Measurements from ENCODE around the gene GIN1. TPM values are rescaled to one million over a fixed set of nuclear protein-coding genes. Genes with fewer than 3 reads are reported as not detected.
A peak's percentile ranks its signal among the peaks of the same experiment; 100 is the strongest.

Gene GIN1
- 1 to 10 TPM; 2.7 to 2.9 TPM for total RNA-seq
- 7.7 TPM for polyA plus RNA-seq (2013, experiment 1 of 2)
- 8.4 TPM for polyA plus RNA-seq (2013, experiment 2 of 2)
- 6.6 to 33.9 (median 15.3) reads per million in 172 experiments for total RNA-seq

GRCh38 chr5:103119765-103120606, at the start of gene GIN1, which contains the start of gene PPIP5K2:
TSS of gene GIN1 (minus strand) at chr5:103120138. CDS start at chr5:103108707, 11,431 bp downstream.
TSS of gene PPIP5K2 (plus strand) at chr5:103120301. CDS start at chr5:103129590, 9,289 bp downstream.
- H3K4me3 ChIP-seq (ENCODE audit: low read length): peak within 1 kb of the TSS; percentile 86
- H3K27me3 Mint-ChIP-seq: no peaks in the 10 kb centered on the region
- peak within 1 kb of the TSS; percentile 98 for H3K4me3 Mint-ChIP-seq
- H3K27ac ChIP-seq (ENCODE audit: low read depth in 1 of 2, low read length in 2 of 2): peak within 1 kb of the TSS; percentile 92 to 98
- ChIA-PET CTCF (interaction anchor here (1.2 kb wide), 2 partner anchors 13 to 65 kb away, joined by 3 read pairs; no protein-coding TSS in a partner anchor), POLR2A (interaction anchor here (0.5 to 3.1 kb wide), 23 partner anchors 8 to 364 kb away, joined by 3 to 52 read pairs (median 5); partner anchors contain the start of genes MACIR and PAM)
- H3K4me1 ChIP-seq (ENCODE audit: insufficient read depth, low read length): peaks cover 13% of the 10 kb centered on the region
- ATAC-seq (ENCODE audit: poor library complexity) (peak; percentile 90), DNase-seq (peak; percentile 93 to 99 (median 97))
- H3K4me1 Mint-ChIP-seq (ENCODE audit: low read depth): peaks cover 65% of the 10 kb centered on the region
- H3K36me3 Mint-ChIP-seq (ENCODE audit: low read depth): peaks cover 28% of the 10 kb centered on the region
- TF ChIP-seq, protein P1, sequence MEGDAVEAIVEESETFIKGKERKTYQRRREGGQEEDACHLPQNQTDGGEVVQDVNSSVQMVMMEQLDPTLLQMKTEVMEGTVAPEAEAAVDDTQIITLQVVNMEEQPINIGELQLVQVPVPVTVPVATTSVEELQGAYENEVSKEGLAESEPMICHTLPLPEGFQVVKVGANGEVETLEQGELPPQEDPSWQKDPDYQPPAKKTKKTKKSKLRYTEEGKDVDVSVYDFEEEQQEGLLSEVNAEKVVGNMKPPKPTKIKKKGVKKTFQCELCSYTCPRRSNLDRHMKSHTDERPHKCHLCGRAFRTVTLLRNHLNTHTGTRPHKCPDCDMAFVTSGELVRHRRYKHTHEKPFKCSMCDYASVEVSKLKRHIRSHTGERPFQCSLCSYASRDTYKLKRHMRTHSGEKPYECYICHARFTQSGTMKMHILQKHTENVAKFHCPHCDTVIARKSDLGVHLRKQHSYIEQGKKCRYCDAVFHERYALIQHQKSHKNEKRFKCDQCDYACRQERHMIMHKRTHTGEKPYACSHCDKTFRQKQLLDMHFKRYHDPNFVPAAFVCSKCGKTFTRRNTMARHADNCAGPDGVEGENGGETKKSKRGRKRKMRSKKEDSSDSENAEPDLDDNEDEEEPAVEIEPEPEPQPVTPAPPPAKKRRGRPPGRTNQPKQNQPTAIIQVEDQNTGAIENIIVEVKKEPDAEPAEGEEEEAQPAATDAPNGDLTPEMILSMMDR (IDR thresholded peaks at IDR 0.05): no peak
- peak within 1 kb of the TSS; percentile 97 for H3K27ac Mint-ChIP-seq
- H3K36me3 ChIP-seq (ENCODE audit: insufficient read depth, low read length): no peaks in the 10 kb centered on the region
- intact Hi-C loops (cut with DNase I, micrococcal nuclease): loop anchor here (2.0 to 5.0 kb wide), 2 partner anchors 137 to 139 kb away; partner anchors contain the start of gene MACIR (in 2 of the 2)
- no peaks in the 10 kb centered on the region for H3K9me3 ChIP-seq (ENCODE audit: control insufficient read depth in 1 of 2, insufficient read depth in 1 of 2, low read length in 2 of 2)
- H3K27me3 ChIP-seq (ENCODE audit: control insufficient read depth in 1 of 2, insufficient read depth in 2 of 2, low read length in 2 of 2): no peaks in the 10 kb centered on the region
- no peaks in the 10 kb centered on the region for H3K9me3 Mint-ChIP-seq

DNA sequence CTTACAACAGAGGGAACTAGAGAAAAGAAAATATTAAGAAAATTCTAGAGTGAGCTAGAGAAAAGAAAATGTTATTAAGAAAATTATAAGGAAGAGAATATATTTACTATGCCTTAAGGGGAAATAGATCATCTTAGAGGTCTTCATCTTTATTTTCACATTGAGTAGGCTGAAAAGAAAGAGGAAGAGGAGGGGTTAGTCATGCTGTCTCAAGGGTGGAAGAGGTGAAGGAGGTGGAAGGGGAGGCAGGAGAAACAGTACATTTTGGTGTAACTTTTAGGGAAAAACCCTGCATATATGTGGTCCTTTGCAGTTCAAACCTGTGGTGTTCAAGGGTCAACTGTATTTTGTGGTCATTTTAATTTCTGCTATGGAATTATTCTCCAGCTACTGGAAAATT, 46.8 kb upstream of the GIN1 start:
- Mint-ChIP-seq H3K27me3 (no peaks in the 10 kb centered on the region), H3K4me3 (no peak overlapping the region), H3K36me3 (ENCODE audit: low read depth) (peaks cover 67% of the 10 kb centered on the region), H3K9me3 (no peaks in the 10 kb centered on the region), H3K27ac (no peak overlapping the region), H3K4me1 (ENCODE audit: low read depth) (no peaks in the 10 kb centered on the region)
- TF ChIP-seq, protein P1 (IDR thresholded peaks at IDR 0.05): no peak
- ATAC-seq (ENCODE audit: poor library complexity) (no peak), DNase-seq (peak in 1 of 14 experiments; percentile 2)
- POLR2A ChIA-PET: no interaction called here
- Histone ChIP-seq H3K36me3 (ENCODE audit: insufficient read depth, low read length) (peaks cover 16% of the 10 kb centered on the region), H3K4me3 (ENCODE audit: low read length) (no peak overlapping the region), H3K27ac (ENCODE audit: low read depth in 1 of 2, low read length in 2 of 2) (no peak overlapping the region), H3K27me3 (ENCODE audit: control insufficient read depth in 1 of 2, insufficient read depth in 2 of 2, low read length in 2 of 2) (no peaks in the 10 kb centered on the region), H3K4me1 (ENCODE audit: insufficient read depth, low read length) (no peaks in the 10 kb centered on the region), H3K9me3 (ENCODE audit: control insufficient read depth in 1 of 2, insufficient read depth in 1 of 2, low read length in 2 of 2) (no peaks in the 10 kb centered on the region)
- intact Hi-C loops (cut with DNase I, micrococcal nuclease): no loop called here
- CTCF ChIA-PET: no interaction called here

DNA sequence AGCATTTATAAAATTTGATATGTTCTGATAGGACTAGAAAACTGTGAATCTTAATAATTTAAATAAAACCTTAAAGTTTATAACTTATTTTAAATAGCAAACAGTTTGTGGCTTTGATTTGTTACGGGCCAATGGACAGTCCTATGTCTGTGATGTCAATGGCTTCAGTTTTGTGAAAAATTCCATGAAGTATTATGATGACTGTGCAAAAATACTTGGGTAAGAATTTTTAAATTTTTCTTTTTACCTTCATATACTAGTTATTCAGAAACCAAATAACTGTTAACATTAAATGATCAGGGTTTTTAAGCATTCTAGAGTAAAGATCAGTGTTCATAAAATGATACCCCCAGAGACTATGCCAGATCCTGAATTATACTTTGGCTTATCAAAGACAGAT, 31.2 kb upstream of the GIN1 start:
- Histone ChIP-seq H3K36me3 (ENCODE audit: insufficient read depth, low read length) (peaks cover 55% of the 10 kb centered on the region), H3K4me1 (ENCODE audit: insufficient read depth, low read length) (no peaks in the 10 kb centered on the region), H3K27me3 (ENCODE audit: control insufficient read depth in 1 of 2, insufficient read depth in 2 of 2, low read length in 2 of 2) (no peaks in the 10 kb centered on the region), H3K4me3 (ENCODE audit: low read length) (no peak overlapping the region), H3K27ac (ENCODE audit: low read depth in 1 of 2, low read length in 2 of 2) (no peak overlapping the region), H3K9me3 (ENCODE audit: control insufficient read depth in 1 of 2, insufficient read depth in 1 of 2, low read length in 2 of 2) (no peaks in the 10 kb centered on the region)
- Mint-ChIP-seq H3K9me3 (no peaks in the 10 kb centered on the region), H3K27ac (no peak overlapping the region), H3K4me1 (ENCODE audit: low read depth) (no peaks in the 10 kb centered on the region), H3K27me3 (no peaks in the 10 kb centered on the region), H3K4me3 (no peak overlapping the region), H3K36me3 (ENCODE audit: low read depth) (peaks cover 53% of the 10 kb centered on the region)
- ChIA-PET CTCF (no interaction called here), POLR2A (no interaction called here)
- no peak for DNase-seq
- intact Hi-C loops (cut with DNase I, micrococcal nuclease): no loop called here
- no peak for ATAC-seq (ENCODE audit: poor library complexity)
- TF ChIP-seq, protein P1 (IDR thresholded peaks at IDR 0.05): no peak
